Activated naive CD8-positive, alpha-beta T cell treated with anti-CD3 and anti-CD28 coated beads, Interleukin-2, amount 50 U/mL, for 16 hours (primary cell): ENCODE data around the gene EHD3.

Experiments
- DNase-seq: peaks from one replicate; pipeline ENCODE4 v3.0.0-alpha.2; 2020; ENCODE audit warnings: low read depth, low spot score

Gene EHD3

DNA sequence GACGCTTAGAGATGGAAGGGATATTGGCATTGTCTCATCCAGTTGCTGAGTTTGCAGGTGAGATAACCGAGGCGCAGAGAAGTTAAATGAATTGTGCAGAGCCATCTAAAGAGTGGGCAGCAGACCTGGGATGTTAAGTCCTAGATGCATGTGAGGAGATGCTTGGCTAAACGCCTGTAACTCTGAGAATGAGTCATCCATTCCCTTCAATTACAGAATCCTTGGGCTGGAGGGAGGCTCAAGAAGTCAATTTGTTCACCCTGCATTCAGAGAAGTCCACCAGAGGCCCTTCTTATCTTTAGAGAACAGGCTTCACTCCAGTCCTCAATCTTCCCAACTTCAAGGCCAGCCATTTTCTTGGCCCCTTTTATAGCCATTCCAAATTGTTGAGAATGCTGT lies 1.6 kb downstream of the EHD3 start:
- DNase-seq, result no peak

DNA sequence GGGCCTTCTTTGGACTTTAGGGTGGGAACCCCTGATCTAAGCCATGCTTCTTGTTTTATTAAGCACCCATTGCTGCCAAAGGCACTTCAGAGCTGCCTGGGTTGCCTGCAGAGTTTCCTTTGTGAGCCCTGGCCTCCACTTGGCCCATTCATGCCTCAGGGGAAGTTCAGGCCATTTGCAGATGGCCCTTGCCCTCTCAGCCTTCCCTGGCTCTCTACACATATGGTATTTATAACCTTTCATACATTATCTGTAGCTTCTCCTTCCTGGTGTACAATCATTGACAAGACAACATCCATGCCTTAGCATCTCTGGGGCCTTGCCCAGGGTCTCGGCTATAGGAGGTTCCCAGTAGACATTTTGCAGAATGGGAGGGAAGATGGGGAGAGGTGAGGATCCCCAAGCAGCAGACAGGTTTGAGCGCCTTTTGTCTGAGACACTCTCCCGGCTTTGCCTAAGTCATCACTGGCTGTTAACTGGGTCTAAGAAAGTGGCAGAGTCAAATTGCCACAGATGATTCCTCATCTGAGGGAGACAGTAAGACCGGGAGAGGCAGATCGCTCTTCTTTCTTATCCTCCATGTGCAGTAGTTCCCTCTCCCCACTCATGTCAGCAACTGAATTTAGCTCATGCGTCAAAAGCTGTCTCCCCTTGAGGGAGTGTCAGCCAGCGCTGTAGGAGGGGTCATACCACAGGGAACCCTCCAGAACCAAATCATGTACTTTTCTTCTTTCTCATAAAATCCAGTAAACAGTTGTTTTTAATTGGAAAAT lies 2.7 kb downstream of the EHD3 start:
- no peak for DNase-seq

DNA sequence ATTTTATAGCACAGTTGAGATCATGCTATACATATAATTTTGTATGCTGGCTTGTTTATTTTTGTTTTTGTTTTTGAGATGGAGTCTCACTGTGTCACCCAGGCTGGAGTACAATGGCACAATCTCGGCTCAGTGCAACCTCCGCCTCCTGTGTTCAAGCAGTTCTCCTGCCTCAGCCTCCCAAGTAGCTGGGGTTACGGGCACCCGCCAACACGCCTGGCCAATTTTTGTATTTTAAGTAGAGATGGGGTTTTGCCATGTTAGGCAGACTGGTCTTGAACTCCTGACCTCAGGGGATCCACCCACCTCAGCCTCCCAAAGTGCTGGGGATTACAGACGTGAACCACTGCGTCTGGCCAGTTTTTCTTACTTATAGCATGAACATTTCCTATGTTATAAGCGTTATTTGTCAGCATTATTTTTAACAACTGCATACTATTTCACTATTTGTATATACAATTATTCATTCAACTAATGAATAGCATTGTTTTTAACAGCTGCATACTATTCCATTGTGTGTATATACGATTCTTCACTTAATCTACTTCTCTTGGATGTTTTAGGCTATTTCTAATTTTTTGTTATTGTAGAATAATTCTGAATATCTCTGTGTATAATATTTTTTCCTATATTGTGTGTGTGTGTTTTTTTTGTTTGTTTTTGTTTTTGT lies 3.5 kb downstream of the EHD3 start:
- DNase-seq, result no peak

DNA sequence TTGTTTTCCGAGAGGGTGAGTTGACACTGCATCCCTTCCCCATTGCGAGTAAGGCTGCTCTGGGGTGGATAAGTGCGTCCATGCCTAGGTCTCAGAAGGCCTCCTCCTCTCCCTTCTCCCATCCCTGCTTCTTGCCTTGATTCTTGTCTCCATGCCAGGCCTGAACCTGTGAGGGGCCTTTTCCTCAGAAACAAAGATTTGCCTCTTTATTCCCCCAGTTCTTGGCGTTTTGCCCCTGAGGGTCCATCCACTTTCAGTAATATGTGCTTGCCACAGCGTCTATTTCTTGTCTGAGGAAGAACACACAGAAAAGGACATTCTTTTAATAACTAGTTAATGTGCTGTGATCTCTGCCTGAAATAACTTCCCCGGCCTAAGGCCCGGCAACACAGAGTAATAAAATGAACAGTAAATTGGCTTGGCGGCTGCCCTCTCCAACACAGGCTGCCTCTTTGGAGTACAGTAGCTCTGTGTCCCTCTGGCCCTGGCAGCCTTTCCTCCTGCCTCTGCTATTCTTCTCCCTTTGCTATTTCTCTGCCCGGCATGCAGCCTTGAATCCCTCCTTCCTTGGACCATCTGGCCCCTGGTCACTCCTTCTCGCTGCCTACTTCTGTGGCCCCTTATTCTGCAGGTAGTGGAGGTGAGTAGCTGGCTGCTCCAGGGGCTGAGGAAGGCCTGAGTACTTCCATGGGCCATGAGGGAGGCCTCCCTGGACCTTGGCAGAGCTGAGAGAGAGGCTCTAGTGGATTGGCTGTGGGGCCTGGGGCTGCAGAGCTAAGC lies 4.4 kb downstream of the EHD3 start:
- no peak for DNase-seq

DNA sequence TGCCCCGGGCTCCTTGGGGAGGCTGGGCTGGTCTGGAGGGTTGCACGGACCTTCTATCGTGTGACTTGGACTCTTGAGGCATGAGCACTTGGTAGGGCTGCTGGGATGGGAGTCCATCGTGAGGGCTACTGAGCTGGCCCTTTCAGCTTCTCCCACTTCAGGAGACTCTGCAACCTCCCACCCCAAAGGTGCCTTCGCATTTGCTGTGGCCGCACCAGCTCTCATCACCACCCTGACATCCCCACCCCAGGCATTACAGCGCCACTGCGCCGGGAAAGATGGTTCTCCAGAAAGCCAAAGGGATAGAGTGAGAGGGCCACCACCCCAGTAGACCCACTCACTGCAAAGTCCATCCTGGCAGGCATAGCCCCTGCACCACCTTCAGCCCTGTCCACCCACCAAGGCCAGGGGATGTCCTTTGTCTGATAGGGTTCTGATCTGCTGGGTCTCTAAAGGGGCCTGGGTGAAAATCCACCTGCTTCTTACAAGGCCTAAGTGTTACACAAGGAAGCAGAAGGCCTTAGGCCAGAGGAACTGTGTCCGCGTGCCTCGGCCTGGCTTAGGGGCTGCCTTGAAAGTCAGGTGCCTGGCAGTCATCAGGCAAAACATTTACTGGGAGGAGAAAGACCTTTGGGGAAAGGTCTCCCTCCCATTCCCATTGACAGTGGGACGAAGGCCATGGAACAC lies 5.1 kb downstream of the EHD3 start:
- no peak for DNase-seq

DNA sequence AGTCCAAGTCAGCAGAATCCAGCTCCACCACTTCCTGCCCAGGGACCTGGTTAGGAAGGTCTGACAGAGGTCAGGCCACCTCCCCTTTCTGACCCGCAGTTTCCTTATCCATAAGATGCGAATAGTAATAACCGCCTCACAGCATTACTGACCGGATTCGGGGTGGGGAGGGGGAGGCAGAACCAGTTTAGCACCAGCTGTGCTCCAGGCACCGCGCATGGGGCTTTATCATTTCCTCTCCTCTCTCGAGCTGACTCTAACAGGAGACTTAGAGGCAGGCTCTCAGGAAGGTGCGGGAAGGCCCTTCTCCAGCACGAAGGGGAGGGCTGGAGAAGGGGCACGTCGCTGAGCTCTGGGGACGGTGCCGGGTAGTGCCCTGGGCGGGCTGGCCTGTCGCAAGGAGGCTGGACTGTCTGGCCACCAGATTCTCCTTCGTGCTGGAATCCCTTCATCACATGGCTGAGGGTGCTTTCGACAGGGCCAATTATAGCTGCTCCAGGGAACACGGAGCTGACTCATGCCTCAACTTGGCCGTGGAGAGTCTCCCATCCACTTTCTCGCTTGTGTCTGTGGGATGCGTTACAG lies 5.7 kb downstream of the EHD3 start:
- DNase-seq, result no peak

DNA sequence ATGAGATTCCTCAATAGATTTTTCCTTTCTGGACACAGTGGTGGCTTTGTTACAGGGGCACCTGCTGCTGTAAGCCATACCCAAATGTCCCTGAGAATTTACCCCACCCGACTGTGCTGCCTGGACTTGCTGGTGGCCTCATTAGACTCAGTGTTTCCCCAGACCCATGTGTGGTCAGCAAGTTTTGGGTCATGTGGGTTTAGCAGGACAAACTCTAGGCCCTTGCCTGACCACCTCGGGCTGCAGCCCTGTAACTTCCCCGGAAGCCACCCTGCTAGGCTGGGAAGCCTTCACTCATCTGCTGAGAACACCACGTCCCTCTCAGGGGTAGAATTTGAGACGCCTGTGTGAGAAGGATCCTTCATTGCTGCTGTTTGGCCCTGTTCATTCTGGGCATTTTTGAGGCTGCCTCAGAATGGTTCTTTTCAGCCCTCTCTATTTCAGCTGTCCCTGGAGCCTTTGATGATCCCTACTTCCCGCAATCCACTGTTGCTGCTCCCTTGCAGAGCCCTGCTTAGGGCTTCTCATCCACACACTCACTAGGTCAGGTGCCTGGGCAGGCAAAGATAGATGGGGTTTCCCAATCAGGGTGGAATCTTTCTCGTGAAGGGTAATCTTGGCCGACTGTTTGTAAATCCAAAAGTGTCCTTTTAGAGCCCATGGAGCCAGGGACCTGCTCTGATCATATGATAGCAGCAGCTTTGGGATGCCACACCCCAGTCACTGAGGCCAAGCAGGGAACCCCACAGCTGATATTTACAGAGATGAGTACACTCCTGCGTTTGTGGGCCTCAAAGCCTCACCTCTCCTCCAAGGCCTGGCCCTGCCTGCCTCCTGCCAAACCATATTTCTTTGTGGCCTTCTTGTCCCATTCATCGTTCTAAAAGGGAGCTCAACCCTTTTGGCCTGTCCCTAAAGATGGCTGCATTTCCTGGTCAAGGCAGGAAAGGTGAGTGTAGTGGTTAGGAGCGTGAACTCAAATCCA lies 6.7 kb downstream of the EHD3 start:
- DNase-seq, result no peak

DNA sequence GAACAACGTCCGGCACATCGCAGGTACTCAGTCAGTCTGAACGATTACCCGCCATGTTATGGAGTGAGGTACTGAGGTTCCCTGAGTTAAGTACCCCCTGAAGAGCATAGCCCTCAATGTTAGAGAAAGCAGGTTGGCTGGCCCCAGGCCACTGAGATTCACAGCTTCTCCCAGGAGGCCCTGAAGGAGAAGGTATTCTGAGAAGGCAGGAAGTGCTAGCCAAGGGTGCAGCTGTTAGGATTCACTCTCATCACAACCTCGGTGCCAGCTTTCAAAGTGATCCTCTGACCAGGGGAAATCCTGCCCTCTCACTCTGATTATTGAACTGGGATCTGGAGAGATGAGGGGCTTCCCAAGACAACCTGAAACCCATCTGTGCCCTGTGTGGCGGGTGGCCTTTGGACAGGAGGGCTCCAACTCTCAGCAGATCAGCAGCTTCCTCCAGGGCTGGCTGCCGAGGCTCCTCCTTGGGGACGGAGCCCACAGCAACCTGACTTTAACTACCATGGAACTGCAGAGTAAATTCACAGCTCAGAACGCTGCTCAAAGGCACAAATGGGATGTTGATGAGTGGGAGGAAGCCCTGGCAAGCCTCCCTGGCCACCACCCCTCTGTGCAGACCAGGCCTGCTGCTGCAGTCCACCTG lies 7.8 kb downstream of the EHD3 start:
- no peak for DNase-seq

DNA sequence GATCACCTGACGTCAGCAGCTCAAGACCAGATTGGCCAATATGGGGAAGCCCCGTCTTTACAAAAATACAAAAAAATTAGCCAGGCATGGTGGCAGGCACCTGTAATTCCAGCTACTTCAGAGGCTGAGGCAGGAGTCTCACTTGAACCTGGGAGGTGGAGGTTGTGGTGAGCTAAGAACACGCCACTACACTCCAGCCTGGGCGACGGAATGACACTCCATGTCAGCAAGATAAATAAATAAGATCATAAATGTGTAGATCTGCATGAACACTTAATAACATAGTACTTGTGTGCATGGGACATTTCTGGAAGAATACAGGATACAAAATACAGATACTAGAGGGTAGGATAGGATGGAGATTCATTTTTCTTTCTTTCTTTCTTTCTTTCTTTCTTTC lies 9.1 kb downstream of the EHD3 start:
- DNase-seq, result no peak

DNA sequence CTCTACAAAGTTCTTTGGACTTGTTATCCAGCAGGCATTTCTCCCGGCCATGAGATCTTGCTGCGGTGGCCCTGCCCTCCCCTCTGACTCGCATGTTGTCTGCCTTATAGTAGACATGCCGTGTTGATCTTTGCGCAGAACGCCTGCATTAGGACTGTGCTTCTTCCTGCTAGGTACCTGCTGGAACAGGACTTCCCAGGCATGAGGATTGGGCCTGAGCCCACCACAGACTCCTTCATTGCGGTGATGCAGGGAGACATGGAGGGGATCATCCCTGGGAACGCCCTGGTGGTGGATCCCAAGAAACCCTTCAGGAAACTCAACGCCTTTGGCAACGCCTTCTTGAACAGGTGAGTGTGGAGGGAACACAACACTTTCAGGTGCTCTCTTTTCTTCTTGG lies 10.1 kb downstream of the EHD3 start:
- DNase-seq, result no peak

DNA sequence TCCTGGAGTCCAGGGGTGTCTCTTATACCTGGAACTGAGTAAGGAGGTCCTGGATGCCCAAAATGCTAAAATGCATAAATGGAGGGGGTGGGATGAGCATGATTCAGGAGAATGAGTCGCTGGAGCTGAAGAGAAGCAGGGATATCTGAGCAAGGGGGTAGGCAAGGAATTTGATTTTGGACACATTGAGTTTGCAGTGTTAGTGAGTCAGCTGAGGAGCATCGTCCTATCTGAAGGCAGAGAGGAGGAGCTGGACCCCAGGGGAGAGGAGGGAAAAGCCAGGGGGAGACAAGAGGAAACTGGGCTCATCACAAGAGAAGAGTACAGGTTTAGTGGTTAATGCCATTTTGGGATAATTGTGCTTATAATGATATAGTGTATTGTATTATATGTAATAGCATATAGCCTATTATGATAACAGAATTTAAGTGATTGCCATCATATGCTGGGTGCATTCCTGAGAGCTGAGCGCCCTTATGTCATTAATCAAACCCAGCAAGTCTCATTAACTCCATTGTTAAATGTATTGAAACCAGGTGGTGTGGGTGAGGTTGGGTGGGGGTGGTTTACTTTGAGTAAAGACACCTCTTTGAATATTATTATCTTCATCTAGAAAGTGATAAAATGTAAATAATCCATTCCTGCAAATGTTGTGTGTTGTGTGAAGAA lies 12.4 kb downstream of the EHD3 start:
- DNase-seq, result no peak

DNA sequence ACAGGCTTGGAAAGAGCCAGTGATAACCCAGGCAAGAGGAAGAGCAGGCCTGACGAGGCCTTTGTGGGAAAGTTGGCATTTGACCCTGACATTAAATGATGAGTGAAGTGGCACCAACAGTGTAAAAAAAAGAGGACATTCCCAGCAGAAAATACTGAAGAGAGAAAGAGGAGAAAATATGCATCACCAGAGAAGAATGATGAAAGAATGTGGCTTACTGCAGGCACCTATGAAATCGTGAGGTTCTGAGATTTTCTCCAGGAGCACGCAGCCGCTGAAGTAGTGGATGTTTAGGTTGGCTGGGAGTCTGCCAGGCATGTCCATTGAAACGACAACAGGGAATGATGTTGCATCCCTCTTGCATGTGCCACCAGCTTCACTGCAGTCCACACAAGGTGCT lies 13.8 kb downstream of the EHD3 start:
- no peak for DNase-seq

DNA sequence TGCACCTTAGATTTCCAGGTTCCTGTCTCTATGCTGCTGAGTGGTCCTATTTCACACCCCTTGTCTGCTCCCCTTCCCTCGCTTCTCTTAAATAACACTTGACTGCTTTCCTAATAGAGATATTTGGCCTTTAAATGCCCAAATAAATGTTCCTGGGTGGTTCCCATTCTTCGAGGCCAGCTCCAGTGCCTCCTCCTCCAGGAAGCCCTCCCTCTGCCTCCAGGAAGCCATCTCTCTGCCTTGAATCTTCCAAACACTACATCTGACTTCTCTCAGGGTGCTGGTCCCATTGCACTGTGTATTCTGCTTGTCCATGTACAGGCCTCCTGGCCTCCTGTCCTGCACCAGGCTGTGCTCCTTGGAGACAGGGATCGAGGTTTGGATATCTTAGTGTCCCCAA lies 14.2 kb downstream of the EHD3 start:
- DNase-seq, result no peak

DNA sequence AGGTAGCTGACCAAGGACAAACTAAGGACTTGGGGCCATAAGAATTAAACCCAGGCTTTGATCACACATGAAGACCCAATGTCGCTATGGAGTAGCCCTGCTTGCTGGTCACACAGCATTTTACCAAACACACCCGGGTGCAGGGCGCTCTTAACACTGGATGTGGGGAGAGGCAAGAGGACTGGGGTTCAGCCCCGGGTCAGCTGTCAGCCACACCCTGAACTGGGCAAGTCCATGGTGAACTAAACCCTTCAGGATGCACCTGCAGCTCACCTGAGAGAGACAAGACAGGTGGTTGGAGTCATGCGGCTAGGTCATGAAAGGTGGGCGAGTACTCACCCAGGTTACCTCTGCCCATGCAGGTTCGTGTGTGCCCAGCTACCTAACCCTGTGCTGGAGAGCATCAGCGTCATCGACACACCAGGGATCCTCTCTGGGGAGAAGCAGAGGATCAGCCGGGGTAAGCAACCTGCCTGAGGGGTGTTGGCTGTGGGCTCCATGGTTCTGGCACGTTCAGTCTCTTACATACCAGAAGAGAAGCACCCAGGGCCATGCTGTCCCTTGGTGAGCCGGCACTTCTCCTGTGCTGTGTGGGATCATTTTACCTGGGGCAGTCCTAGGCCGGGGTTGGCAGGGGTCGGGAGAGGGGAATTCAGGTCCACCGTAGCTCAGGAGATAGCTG lies 15.2 kb downstream of the EHD3 start:
- DNase-seq, result no peak

DNA sequence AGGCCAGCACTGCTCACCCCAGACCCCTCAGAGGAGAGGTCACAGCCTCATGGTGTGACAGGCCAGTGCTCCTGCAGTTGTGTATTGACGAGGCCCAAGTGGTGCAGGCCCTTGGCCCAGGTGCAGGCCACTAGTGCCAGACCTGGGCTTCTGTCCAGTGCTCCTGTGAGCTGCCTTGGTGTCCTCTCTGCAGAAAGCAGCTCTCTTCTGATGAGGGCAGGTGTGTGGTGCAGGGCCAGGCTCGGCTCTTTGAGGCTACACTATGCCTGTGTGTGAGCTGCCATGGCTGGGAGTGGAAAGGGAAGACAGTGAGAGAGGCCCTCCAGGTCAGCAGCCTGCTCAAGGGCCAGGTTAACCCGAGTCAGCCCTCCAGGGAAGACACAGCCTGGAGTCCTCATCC lies 17.1 kb downstream of the EHD3 start:
- no peak for DNase-seq

DNA sequence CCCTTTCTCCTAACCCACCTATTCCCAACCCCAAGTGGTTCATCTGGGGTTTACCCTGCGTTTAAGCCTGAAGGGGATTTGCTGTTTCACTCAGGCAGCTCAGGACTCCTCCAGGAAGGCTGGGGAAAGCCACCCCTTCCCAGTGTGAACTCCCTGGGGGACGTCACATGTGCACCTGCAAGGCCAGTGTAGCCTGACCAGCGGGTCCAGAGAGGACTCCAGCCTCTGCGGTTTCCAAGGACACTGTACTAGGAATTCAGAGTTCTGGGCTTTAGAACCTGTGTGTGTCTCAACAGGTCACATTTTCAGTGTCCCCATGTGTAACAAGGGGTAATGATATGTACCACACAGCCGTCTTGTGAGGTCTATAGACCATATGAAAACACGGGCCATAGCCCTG lies 17.9 kb downstream of the EHD3 start:
- no peak for DNase-seq

DNA sequence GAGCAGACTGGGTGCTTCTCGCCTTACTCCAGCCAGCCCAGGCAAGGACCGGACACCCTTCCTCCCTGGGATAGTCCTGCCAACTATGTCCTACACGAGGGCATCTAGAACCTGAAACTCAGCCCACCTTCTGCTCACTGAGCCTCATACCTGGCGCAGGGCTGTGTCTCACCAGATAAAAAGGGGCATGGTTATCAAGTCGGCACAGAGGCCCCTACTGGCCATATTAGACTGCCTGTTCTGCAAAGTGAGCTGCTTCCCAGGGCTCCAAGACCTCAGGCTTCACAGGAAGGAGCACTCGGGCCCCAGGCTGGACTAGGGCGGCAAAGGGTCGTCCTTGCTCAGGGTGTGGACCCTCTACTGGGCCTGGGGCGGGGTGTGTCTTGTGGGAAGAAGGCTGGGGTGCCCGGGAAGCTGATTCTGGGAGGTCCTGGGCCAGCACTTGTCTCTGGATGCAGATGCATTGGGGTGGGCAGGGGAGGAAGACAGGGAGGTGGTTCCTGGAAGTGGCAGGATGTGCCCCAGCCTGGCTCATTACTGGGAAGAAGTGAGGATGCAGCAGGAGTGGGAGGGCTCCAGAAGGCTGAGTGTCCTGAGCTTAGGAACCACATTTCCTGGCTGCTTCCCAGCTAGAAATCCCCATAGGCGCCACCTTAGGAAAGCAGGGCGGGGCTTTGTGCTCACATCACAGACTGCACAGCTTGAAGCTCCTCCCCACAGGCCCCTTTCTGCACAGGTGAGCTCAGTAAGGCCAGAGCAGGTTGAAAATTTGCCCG lies 19.6 kb downstream of the EHD3 start:
- DNase-seq, result no peak
